Fibroblast of skin of right biceps (primary cell): Measurements from ENCODE around the gene CORO1C.

Experiments
- DNase-seq: peaks from one replicate; pipeline ENCODE4 v3.0.0-alpha.2; 2013

Gene CORO1C

DNA sequence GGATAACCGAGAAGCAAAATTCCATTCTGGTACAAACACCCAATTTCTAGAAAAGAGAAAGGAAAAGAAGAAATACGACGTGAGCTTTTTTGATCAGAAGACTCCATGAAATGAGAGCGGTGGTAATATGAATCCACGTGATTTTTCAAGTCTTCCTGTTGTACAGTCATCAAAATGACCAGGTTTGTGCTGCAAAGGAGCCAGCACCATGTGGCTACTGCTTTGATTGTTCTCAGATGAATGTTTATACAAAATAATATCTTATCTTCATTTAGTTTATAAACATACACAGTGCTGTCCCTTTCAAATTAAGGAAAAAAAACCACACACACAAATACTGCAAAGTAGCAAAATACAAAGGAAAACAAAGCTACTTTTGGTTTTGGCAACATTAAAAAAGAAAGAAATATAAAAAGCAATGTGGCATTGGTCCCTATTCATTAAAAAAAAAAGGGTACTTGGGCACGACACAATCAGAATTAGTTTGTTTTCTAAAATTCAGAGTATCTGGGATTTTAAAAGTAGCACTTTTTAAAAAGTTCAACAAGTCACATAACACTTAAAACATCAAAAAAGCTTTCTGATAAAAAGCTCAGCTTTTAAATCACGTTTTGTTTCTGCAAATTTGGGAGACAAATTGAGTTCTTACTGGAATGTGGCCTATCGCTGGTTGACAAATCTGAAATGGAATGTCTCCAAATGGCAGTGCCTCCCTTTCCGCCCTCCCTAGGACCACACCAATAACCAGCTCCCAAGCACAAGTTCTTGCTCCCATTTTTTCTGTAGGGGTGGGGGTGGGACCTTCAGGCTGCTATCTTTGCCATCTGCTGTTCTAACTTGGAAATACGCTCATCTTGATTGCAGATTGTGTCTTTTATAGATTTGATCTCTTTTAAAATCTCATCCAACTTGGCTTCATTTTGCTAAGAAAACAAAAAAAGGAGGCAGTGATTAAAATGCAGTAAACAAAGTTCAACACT lies 84.4 kb downstream of the CORO1C start:
- DNase-seq = peak; percentile 62

DNA sequence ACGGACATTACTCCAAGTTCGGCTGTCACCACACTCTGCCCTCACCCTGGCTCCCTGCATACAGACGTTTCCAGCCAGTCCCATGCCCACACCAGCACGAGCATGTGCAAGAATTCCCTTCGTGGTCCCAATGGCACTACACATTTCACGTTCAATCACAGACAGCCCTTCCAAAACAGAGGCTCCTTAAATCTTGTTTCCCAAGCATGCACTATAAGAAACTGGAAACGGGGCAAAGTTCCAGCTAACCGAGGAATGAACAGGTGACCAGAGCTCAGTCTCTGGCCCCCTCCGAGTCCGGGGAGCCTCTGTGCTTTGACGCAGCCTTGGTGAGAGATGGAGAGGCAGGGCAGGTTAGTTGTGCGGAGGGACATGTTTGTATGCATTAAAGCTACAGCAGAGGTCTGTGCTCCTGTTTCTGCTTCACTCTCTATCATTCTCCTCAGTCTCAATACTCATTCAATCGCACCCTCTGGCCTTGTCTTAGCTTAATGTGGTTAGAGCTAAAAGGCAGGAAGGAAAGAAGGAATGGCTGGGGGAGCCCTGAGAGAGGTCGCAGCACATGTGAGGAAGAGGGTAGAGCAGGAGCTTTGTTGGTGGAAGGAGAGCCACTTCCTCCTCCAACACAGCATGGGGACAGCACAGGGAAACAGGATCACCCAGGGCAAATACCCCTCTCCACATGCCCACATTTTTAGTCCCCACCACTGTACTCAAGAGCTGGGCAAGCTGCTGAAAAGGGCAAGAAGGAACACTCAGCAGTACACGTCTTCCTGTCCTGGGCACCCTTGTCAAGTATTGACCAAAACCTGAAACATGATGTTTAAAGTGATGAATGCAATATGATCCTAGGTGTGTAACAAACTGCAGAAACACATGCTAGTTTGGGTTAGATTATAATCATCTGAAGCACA lies 85.4 kb downstream of the CORO1C start:
- no peak for DNase-seq

DNA sequence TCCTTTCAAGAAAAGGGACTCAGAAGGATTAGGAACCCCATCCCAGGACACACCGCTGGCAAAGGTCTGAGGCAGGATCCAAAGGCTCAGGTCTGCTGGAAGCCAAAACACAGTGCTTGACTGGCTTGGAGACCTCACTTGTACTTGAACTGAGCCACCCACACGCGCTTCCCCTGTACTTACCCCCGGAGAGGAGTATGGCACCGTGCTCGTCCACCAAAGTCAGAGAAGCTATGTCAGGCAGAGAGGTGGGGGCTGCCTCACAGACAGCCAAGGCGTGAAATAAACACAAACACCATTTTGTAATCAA lies 86.6 kb downstream of the CORO1C start:
- no peak for DNase-seq

DNA sequence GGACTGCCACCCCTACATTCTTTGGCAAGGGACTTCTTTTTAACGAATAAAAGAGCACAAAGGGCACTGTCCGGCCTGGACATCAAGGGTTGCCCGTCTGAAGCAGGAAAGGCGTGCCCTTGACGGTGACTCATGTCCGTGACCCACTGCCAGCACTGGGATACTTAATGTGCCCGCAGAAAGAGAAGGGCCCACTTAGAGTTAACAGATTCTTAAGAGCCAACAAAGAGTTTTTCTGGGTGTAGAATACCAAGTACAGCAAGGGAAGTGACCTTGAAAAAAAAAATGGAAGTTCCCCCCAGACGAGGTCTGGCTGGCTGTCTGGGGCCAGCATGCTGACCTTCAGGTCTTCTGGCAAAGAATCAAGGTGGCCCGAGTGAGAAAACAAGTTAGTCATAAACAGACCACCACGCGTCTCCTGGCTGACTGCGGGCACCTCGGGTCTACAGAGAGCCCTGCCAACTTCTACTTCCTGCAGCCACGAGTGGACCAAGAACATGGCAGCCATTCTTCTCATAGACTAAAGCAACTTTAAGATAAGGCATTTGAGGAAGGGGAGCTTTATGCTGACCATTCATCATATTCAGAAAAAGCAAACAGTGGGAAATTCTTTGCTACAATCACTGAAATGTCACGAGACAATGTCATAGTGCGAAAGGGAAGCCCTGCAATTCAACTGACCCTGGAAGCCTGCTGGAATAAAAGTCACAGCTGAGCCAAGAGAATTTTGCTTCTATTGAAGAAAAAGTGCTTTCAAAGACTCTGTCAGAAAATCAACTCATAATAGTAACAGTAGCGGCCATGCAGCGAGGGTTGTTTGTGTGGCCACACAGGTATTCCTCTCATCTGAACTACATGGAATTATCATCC lies 87.1 kb downstream of the CORO1C start:
- no peak for DNase-seq

DNA sequence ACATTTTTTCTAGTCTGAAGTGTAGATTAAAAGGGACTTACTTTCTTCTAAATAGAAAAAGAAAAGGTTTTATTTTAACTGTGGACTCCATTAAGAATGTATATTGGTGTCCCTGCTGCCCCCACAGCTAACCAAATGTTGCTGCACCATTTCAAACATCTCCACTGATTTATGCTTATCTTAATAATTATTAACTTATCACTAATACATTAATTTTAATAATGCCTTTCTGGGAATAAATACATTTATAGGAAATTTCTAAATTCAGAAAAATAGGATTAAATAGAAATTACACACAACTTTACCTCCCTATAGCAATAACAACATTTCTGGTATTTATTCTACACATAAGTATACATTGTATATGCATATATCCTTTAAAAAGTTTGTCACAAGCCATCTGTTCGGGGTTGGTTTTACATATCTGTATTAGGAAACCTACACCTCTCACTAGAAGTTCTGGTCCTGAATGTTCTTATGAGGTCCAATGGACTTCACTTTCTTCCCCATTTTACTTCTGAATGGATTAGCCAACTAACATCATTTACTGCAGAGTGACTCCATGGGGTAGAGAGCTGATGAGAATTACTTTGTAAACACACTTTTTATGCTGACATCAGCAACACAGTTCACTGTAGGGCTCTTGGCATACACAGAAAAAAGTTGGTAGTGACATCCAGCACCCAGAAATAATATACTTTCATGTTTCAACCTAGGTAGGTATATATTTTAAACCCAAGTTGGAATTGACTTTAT lies 88.2 kb downstream of the CORO1C start:
- no peak for DNase-seq

DNA sequence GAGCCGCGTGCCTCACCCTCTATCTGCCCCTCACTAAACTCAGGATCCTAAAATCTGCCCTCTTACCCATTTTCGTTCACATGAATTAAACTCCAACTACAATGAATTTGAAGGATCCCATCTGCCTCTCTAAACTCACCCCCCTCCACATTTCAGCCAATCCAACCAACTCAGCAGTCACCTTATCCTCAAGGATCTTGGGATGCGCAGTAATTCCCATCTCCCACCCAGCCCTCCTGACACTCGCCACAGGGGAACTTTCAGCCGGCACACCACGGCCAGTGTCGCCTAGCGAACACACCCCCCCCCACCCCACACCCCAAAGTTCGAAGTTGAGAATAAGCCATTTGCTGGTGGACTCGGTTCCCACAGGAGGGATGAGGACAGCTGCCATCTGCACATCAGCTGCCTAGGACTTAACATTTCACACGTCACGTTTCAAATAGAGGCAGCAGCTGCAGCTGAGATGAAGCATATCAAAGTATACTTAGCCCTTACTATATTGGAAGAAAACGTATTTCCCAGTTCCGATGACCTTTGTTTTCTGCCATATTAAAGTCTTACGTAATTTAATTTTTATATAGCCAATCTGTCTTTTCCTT lies 88.9 kb downstream of the CORO1C start:
- no peak for DNase-seq

DNA sequence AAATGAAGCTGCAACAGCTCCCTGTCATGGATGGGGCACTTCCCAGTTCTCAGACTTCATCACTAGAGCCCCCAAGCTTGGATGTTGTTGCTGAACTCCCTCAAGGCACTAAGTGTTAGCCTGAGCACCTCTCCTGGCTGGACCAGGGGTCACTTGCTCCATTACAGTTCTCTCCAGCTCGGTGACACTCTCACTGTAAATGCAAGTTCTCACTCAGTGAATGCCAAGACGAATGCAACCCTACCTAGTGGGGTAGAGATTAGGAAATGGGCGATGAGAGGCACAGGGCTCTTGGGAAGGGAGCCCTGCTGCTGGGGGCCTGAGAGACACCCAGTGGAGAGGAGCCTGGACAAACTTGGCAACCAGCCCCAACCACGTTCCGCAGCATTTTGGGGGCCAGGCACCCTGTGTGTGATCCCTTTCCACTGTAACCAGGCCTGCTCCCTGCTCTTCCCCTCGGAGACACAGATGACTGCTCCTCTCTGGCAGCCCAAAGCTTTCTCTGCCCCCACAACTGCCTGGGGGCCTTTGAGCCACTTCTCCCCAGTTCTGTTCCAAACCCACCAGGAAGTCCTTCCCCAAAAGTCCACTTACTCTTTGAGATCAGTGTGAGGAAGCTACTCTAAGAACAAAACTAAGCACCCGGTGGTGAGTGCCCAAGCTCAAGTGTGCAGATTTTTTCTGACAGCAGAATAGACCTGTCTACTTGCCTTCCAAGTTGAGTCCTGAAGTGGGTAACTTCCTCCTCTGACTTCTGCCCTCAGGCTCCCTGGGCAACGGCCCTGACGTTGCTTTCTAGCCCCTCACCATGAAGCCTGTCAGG lies 89.7 kb downstream of the CORO1C start:
- DNase-seq = no peak

DNA sequence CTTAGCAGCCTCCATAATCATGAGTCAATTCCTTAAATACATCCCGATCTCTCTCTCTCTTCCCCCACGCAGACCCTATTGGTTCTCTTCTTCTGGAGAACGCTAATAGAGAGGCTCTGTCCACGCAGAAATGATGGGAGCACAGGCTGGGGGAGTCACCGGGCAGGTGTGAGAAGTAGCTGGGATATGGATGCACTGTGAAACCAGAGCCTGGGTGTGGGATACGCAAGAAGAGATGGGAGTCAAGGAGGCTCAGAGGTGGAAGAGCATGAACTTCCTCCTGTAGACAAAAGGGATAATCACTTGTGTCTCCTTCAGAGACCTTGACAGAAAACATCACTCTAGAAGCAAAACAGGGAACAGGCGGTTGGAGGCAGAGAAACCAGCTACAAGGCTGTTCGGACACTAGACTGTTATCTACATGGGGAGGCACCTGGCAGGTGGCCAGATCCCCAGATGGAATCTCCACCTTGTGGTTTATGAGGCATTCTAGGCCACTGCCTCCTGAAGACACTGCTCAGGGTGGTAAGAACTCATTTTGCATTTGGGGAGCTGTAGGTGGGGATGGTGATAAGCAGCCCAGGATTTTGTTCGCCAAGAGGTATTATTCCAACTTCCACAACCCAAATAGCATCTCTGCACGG lies 90.4 kb downstream of the CORO1C start:
- DNase-seq = peak; percentile 64

DNA sequence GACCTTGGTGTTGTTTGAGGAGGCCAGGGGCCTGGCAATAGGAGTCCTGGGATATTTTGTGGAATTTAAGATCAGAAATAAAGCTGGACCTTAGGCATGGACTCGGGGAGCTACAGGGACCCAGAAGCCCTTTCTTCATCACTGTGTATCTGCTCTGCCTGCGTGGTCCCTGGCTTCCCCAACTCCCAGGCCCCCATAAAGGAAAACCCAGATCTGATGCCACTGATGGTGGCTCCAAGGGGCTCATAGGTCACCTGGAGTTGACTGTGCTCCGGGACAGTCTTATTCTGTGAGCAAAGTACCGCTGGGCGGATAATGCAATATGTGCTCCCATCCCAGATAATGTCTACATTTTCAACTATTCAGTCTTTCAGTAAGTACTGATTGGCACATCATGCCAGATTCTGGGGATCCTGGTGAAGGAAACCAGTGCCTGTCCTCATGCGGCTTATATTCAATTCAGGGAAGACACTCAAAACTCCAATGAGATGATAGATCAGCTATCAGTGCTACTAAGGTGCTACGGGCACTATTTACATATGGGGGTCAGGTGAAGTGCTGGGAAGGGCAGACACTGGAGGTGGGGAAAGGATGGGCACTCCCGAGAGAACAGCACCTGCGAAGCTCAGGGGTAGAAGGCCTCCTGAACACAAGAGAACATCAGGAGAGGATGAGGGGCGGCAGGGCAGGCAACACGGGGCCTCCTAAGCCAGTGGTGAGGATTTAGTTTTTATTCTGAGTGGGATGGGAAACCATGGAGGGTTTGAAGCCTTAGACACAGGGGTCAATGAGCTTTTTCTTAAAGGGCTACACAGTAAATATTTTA lies 92.1 kb downstream of the CORO1C start:
- DNase-seq = no peak

DNA sequence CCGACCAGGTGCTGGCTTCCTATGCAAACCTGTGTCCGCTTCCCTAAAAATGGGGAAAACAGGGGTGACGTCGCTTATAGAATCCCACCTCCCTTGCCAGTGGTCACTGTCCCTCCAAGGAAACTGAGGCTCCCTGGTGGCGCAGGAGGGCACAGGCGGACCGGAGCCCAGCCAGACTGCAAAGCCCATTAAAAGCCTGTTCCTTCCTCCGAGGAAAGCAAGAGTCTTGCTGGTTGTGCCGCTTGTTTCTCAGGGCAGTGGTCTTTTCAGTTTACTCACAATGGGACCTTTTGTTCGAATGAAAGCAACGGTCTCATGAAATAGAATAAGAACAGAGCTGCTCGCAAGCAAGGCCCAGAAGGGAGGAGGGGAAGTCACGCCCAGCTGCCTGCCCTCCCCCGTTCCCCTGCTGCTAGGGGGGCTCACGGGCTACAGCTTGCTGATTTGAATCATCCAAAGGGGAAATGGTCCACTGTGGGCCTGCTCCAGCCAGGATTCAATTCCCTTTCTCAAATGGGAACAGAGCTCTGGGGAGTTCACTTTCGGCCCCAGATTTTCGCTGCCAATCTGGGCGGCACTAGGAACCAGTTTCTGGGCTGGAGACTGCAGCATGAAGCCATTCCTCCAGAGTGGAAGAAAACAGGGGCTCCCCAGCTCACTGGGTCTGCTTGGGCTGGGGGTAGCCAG lies 93.0 kb downstream of the CORO1C start:
- DNase-seq = peak; percentile 52

DNA sequence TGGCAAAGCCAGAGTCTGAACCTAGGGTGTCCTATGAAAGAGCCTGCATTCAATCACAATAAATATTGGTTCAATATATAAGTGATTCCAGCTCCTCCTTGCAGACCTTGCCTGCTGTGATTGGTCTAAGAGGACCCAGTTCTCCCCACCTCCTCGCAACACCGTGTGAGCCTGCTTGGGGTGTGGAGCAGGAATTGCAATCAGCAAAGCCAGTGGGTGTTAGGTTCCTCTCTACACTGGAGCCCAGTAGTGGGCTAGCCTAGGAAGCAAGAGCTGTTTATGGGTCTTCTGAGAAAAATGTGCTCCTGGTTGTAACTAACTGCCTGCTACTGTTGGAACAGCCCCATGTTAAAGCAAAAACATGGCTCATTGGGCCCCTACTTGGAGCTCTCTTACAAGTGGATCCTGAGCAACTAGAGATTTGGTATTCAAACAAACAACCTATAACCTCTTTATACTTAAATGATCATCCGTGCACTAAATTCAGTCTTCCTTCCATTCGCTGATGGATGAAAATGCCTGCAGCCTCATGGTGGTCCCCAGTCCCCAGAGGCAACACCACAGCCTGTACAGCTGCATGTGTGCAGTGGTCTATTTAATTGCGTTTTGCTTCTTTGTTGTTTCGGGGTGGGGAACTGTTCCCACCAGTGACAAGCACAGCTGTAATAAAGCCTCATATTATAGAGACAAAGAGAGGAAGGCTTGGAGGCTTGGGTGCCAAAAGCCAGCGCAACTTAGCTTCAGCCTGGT lies 93.9 kb downstream of the CORO1C start:
- no peak for DNase-seq

DNA sequence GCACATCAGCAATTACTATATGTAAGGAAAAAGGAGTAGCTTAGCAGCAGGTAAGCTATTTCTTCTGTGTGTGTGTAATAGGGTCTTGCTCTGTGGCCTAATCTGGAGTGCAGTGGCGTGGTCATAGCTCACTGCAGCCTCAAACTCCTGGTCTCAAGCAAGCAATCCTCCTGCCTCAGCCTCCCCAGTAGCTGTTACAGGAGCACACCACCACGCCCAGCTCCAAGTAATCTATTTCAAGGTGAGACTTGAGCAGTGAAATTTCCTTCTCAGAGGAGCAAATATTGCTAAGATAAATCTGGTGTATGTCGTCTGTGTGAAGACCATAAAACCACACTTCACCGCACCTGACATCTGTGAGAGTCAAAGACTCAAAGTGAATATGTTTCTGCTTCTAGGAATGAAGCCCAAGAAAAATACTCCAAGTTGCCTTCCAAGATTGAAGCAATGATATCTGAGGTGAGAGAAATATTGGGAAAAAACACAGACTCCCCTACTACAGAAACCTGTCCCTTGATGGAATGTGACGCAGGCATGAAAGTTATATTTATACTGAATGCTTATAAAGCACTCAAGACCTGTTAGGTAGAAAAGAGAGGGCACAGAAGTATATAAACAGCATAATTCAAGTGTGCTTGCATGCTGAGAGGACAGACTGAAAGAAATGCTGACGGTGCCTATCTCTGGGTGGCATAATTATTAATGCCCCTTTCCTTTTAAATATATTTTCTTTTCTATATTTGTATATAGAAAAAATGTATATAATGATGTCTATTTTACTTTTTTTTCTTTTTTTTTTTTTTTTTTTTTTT lies 95.1 kb downstream of the CORO1C start:
- no peak for DNase-seq

DNA sequence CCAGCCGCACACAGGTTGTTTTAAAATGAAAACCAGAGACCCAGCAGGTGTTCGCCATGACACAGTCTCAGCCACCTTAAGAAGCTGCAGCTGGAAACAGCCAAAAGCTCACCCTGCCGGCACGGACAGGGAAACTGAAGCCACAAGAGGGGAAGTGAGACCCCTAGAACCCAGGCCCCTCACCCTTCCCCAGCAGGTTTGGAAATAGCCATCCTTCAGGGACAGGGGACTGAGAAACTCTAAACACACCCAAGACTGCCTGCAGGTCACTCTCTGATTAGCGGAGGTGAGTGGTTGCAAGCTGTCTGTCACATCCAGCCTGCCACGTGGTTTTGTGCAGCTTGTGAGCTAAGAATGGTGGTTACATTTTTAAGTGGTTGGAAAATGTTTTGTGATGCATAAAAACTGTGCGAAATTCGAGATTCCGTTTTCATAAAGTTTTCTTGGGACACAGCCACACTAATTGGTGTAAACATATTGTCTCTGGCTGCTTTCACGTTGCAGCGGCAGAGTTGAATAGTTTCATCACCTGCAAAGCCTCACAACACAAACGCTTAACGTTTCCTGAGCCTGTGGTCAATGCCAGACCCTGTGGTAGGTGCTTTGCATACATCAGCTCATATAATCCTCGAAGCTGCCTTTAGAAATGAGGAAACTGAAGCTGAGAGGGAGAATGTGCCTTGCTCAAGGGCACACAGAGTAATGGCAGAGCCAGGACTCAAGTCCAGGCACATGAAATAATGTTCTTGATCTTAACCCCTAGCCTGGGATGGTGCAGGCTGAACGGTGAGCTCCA lies 95.9 kb downstream of the CORO1C start:
- DNase-seq = no peak

DNA sequence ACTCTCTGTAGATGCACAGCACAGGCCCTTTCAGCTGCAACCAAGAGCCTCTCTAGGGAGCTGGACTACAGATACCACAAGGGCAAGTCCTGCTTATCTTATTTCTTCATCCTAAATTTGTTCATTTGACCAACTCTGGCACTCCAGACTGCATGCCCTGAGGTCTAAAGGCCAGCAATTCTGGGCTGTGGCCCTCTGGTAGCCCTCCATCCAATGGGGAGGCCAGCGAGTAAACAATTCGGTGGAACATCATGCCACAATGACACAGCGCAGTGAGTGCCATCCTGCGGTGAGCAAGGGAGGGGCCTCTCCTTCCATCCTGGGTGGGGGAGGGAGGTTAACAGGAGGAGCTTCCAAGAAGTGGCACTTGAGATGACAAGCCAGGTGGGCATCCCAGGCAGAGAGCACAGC lies 97.0 kb downstream of the CORO1C start:
- no peak for DNase-seq

DNA sequence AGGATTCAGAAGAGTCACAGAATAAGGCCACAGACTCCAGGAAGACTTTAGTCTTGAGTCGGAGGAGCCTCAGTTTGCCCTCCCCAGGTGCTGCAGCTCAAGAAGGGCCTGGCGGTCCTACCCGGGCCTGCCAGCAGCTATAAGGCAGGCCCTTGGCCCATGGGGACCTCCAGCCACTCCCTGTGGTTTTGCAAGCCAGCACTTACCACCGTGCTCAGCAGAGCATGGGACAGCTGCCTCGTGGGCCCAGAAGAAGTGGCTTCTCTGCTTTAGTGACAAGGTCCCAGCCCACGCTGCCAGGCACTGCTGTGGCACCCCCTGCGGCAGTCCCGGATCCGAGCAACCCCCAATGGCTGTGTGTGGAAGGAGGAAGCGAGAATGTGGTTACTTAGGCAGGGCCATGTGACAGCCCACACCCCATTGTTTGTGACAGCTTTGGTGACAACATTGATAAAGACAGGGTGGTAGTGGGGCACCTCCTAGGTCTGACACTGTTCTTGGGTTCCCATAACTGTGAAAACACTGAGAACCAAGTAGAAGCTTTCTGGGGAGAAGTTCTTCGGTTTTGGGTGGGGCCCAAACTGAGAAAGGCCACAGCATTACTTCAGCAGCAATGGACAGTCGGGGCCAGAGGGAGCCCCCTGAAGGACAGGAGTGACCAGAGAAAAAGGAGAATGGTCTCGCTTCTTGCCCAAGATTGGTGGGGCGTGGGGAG lies 97.6 kb downstream of the CORO1C start, which contains the start of gene SELPLG:
SELPLG (minus strand) TSS at position 361 of the 715 bp plus-strand sequence. CDS start 9,587 bp downstream, outside the sequence.
- DNase-seq = no peak
